Measurements from ENCODE around the gene EYS. TPM values are rescaled to one million over a fixed set of nuclear protein-coding genes. Genes with fewer than 3 reads are reported as not detected.

Gene EYS
- total and polyA plus RNA-seq, 2 of the 8 experiments (the other 6 are each of a cell fraction or from before 2014, with no cell fraction given) = 0.05 to 0.13 TPM

GRCh38 chr6:65701325-65701724, 5.7 kb downstream of the EYS start:
- Histone ChIP-seq H3K4me1 (replicated peaks in 1 of 4; ENCODE audit: control insufficient read depth in 3 of 4, insufficient read depth in 4 of 4, low read length in 3 of 4) (no peaks in the 10 kb centered on the region), H3K14ac (ENCODE audit: insufficient read length) (no peak overlapping the region), H3K4ac (replicated peaks; ENCODE audit: insufficient read length, low read depth, low read length) (no peak overlapping the region), H3K4me3 (ENCODE audit: extremely low read depth in 1 of 4, insufficient read depth in 2 of 4, low read depth in 3 of 4, low read length in 4 of 4) (no peak overlapping the region), H3K56ac (replicated peaks; ENCODE audit: insufficient read length, low read depth, low read length) (no peak overlapping the region), H4K20me1 (replicated peaks in 1 of 2; ENCODE audit: control insufficient read depth in 1 of 2, insufficient read depth in 2 of 2, low read length in 2 of 2) (no peaks in the 10 kb centered on the region), H3K27me3 (replicated peaks in 1 of 4; ENCODE audit: control insufficient read depth in 3 of 4, extremely low read depth in 1 of 4, insufficient read depth in 3 of 4, low read length in 3 of 4) (no peaks in the 10 kb centered on the region), H3K36me3 (ENCODE audit: control insufficient read depth in 2 of 4, insufficient read depth in 4 of 4, low read length in 3 of 4) (no peaks in the 10 kb centered on the region), H4K8ac (ENCODE audit: extremely low read depth, insufficient read depth, low read length) (no peak overlapping the region), H3K79me1 (ENCODE audit: low read depth, low read length) (no peaks in the 10 kb centered on the region), H3K23me2 (ENCODE audit: low read depth, low read length) (no peaks in the 10 kb centered on the region), H3K79me2 (ENCODE audit: control insufficient read depth in 1 of 2, insufficient read depth in 2 of 2, low read length in 2 of 2) (no peaks in the 10 kb centered on the region), H2BK5ac (ENCODE audit: low read depth, low read length) (no peak overlapping the region), H2BK20ac (ENCODE audit: low read length) (no peak overlapping the region), H2BK120ac (replicated peaks; ENCODE audit: low read depth, low read length) (no peak overlapping the region), H3K4me2 (ENCODE audit: insufficient read depth in 1 of 2, low read depth in 2 of 2, low read length in 2 of 2) (no peak overlapping the region), H4K91ac (replicated peaks; ENCODE audit: insufficient read length, low read length) (no peak overlapping the region), H3K27ac (ENCODE audit: low read depth, low read length) (no peak overlapping the region), H3K9me3 (ENCODE audit: insufficient read depth in 2 of 2, low read depth in 1 of 2, low read length in 1 of 2) (no peaks in the 10 kb centered on the region), H2AK5ac (ENCODE audit: low read depth, low read length) (no peak overlapping the region), H2BK12ac (ENCODE audit: low read depth, low read length) (no peak overlapping the region), H3K23ac (ENCODE audit: insufficient read length) (no peak overlapping the region), H2BK15ac (ENCODE audit: low read length) (no peak overlapping the region), H2AFZ (ENCODE audit: low read length) (no peak overlapping the region), H3K18ac (ENCODE audit: extremely low read depth, low read length) (no peak overlapping the region), H3K9ac (replicated peaks in 1 of 4; ENCODE audit: extremely low read depth in 1 of 4, low read depth in 3 of 4, low read length in 3 of 4) (no peak overlapping the region), H4K5ac (ENCODE audit: insufficient read length, low read depth, low read length) (no peak overlapping the region)
- POLR2A ChIA-PET (ENCODE audit: partially characterized antibody) = no interaction called here
- FAIRE-seq (no peak), DNase-seq (ENCODE audit: low read depth in 1 of 2, low spot score in 2 of 2) (no peak)
- 100% methylated on average over 1 of the region's 1 CpG; no CpG with 5 or more reads in 1 of the 2 experiments for WGBS, 2 experiments (ENCODE audit: extremely low coverage in 1 of 2, insufficient coverage in 1 of 2, insufficient read length in 1 of 2, insufficient replicate concordance in 2 of 2, low coverage in 1 of 2, low lambda C conversion rate in 2 of 2, missing lambda C conversion rate in 1 of 2)
- CTCF ChIA-PET (ENCODE audit: partially characterized antibody) = interaction anchor here (1.8 kb wide), 1 partner anchor 64 kb away, joined by 7 read pairs; no protein-coding TSS in a partner anchor
- no peak for TF ChIP-seq NANOG (IDR thresholded peaks at IDR 0.05; ENCODE audit: insufficient read depth, low read depth, low read length, poor library complexity, severe bottlenecking)
- no peak for TF ChIP-seq USF2 (IDR thresholded peaks at IDR 0.05; ENCODE audit: low read length)
- no peak for TF ChIP-seq EP300 (IDR thresholded peaks at IDR 0.05; ENCODE audit: borderline replicate concordance in 1 of 2, low read depth in 2 of 2, low read length in 2 of 2)
- no peak for TF ChIP-seq YY1 (IDR thresholded peaks at IDR 0.05; ENCODE audit: low read depth, low read length)
- no peak for TF ChIP-seq JUND (IDR thresholded peaks at IDR 0.05; ENCODE audit: low read length)
- no peak for TF ChIP-seq TAF7 (optimal IDR thresholded peaks at IDR 0.05; ENCODE audit: borderline replicate concordance, low read depth, low read length)
- no peak for TF ChIP-seq NRF1 (IDR thresholded peaks at IDR 0.05; ENCODE audit: low read depth, low read length)
- TF ChIP-seq POLR2AphosphoS5 (IDR thresholded peaks at IDR 0.05; ENCODE audit: low read depth, low read length) = no peak
- no peak for TF ChIP-seq CTCF (IDR thresholded peaks at IDR 0.05; ENCODE audit: control extremely low read depth in 1 of 3, insufficient read depth in 1 of 3, low read depth in 1 of 3, low read length in 3 of 3)

Data from H1 (cell line).